T-cell (primary cell): ENCODE data around the gene TOP2A. TPM values are rescaled to one million over a fixed set of nuclear protein-coding genes. Genes with fewer than 3 reads are reported as not detected.

Source experiments
- ATAC-seq, 4 experiments: fragments of 200-7000 bp in 3 of 4; fragments of 150-1000 bp in 1 of 4; cut with Tn5 transposase; replicated peaks in 1 of 4; 1 replicate in 3 of 4; 2 replicates in 1 of 4; pipeline ENCODE4 v1.10.0; 2021; ENCODE audit warnings: moderate library complexity in 3 of 4, mild to moderate bottlenecking in 2 of 4, moderate number of reproducible peaks in 1 of 4
- CTCF ChIA-PET, 2 donors: fragments of 300-600 bp; sonication (Branson Sonifier 250); formaldehyde crosslinking; loops; one replicate each; lab custom pipeline; 2022; ENCODE audit warnings: antibody characterized with exemption in 2 of 2; lab: Charles Lee
- POLR2A ChIA-PET, 2 donors: fragments of 300-600 bp; sonication (Branson Sonifier 250); formaldehyde crosslinking; loops; one replicate each; lab custom pipeline; 2022; ENCODE audit warnings: antibody characterized with exemption in 2 of 2; lab: Charles Lee
- DNase-seq, 35 experiments: peaks; one replicate each; pipeline versions ENCODE4 v3.0.0 to v3.0.0-alpha.2; 2013 to 2023
- H3K27ac ChIP-seq: one replicate; pipeline ENCODE4 v1.5.1; 2013; ENCODE audit warnings: low read length
- H3K27me3 ChIP-seq, 2 experiments: replicated peaks in 1 of 2; 1 replicate in 1 of 2; 2 replicates in 1 of 2; pipeline versions ENCODE4 v1.6.1 to v1.7.0; 2013; ENCODE audit warnings: low read length in 1 of 2, mixed read lengths in 1 of 2; ENCODE audit not compliant: control insufficient read depth in 2 of 2, insufficient read depth in 2 of 2; ENCODE audit errors: extremely low read depth in 1 of 2
- H3K36me3 ChIP-seq, 2 donors: 1 replicate in 1 of 2; 2 replicates in 1 of 2; pipeline versions ENCODE4 v1.6.1 to v1.7.0; 2013; ENCODE audit warnings: low read length in 1 of 2; ENCODE audit not compliant: control insufficient read depth in 2 of 2, insufficient read depth in 1 of 2; ENCODE audit errors: extremely low read depth in 1 of 2
- H3K4me1 ChIP-seq, 2 experiments: 1 replicate in 1 of 2; 2 replicates in 1 of 2; pipeline versions ENCODE4 v1.6.1 to v1.7.0; 2013; ENCODE audit warnings: low read length in 2 of 2, mixed read lengths in 1 of 2; ENCODE audit not compliant: insufficient read depth in 2 of 2, control insufficient read depth in 1 of 2; ENCODE audit errors: extremely low read depth in 1 of 2
- H3K4me3 ChIP-seq, 2 donors: 1 replicate in 1 of 2; 2 replicates in 1 of 2; pipeline versions ENCODE4 v1.5.1 to v1.7.0; 2013; ENCODE audit warnings: mild to moderate bottlenecking in 2 of 2, low read length in 1 of 2, moderate library complexity in 1 of 2; ENCODE audit not compliant: control insufficient read depth in 1 of 2; ENCODE audit errors: extremely low read depth in 1 of 2
- H3K9me3 ChIP-seq: 2 replicates; pipeline ENCODE4 v1.7.0; 2013
- H3K27ac Mint-ChIP-seq, 2 donors: one replicate each; pipeline ENCODE4 v1.8.0; 2020 to 2021; ENCODE audit warnings: mild to moderate bottlenecking in 2 of 2, mixed read lengths in 2 of 2
- H3K27me3 Mint-ChIP-seq, 2 donors: one replicate each; pipeline ENCODE4 v1.8.0; 2021 to 2022; ENCODE audit warnings: mixed read lengths in 2 of 2
- H3K36me3 Mint-ChIP-seq: one replicate; pipeline ENCODE4 v1.8.0; 2021; ENCODE audit warnings: mixed read lengths
- H3K4me1 Mint-ChIP-seq, 3 donors: one replicate each; pipeline ENCODE4 v1.8.0; 2020 to 2022; ENCODE audit warnings: mixed read lengths in 3 of 3, mild to moderate bottlenecking in 1 of 3
- H3K4me3 Mint-ChIP-seq, 3 donors: one replicate each; pipeline ENCODE4 v1.8.0; 2020 to 2022; ENCODE audit warnings: mild to moderate bottlenecking in 3 of 3, mixed read lengths in 3 of 3, moderate library complexity in 3 of 3
- H3K9me3 Mint-ChIP-seq, 3 donors: one replicate each; pipeline ENCODE4 v1.8.0; 2020 to 2022; ENCODE audit warnings: mixed read lengths in 3 of 3
- WGBS: methylation state at CpG from one replicate; pipeline ENCODE4 v1.1.5; 2013; ENCODE audit warnings: missing lambda C conversion rate; ENCODE audit not compliant: insufficient coverage; 5-methylcytosine and 5-hydroxymethylcytosine counted together
- total RNA-seq, 35 experiments: library from RNA in 6 of 35; stranded (reverse) in 6 of 35; fragments of 120-200 nt in 1 of 35; gene quantifications; one replicate each; pipeline versions ENCODE4 v1.2.1 to v1.2.4 and lab custom pipeline; 2013 to 2026

The TOP2A gene
- total RNA-seq, 5 donors from 2014 or later (not counting 1 experiment from before 2014, with no cell fraction given), result 2.3 to 4.2 (median 2.7) TPM

- POLR2A ChIA-PET, result interaction anchor here (0.6 kb wide), 3 partner anchors 25 to 1839 kb away, joined by 3 to 4 read pairs (median 3); no protein-coding TSS in a partner anchor
- Histone ChIP-seq H3K27ac (no peak overlapping the region), H3K36me3 (no peaks in the 10 kb centered on the region), H3K4me3 (no peak overlapping the region), H3K27me3 (no peaks in the 10 kb centered on the region), H3K9me3 (no peaks in the 10 kb centered on the region), H3K4me1 (no peaks in the 10 kb centered on the region)
- DNase-seq (no peak), ATAC-seq (no peak)
- Mint-ChIP-seq H3K4me3 (no peak overlapping the region), H3K27ac (no peak overlapping the region), H3K27me3 (no peaks in the 10 kb centered on the region), H3K4me1 (no peaks in the 10 kb centered on the region), H3K9me3 (no peaks in the 10 kb centered on the region), H3K36me3 (peaks cover 4% of the 10 kb centered on the region)
- 98% methylated on average over 4 of the region's 8 CpGs for WGBS
- CTCF ChIA-PET, result interaction anchor here in 1 of 2 donors (0.5 kb wide), 1 partner anchor 1379 kb away, joined by 6 read pairs; no protein-coding TSS in a partner anchor
Observed at GRCh38 chr17:40459636-40460603, 42.2 kb upstream of the TOP2A start.

GRCh38 chr17:40458851-40459482 is 41.3 kb upstream of the TOP2A start:
- peaks cover 4% of the 10 kb centered on the region for H3K36me3 Mint-ChIP-seq
- H3K36me3 ChIP-seq, result no peaks in the 10 kb centered on the region
- 92% methylated on average over 11 of the region's 12 CpGs for WGBS
- no peaks in the 10 kb centered on the region for H3K9me3 ChIP-seq
- H3K9me3 Mint-ChIP-seq, result no peaks in the 10 kb centered on the region
- no peak overlapping the region for H3K4me3 Mint-ChIP-seq
- no peak overlapping the region for H3K4me3 ChIP-seq
- H3K27ac ChIP-seq, result no peak overlapping the region
- ATAC-seq (no peak), DNase-seq (no peak)
- ChIA-PET POLR2A (interaction anchor here in 1 of 2 donors (0.6 kb wide), 1 partner anchor 24 kb away, joined by 3 read pairs; no protein-coding TSS in a partner anchor), CTCF (no interaction called here)
- H3K27me3 Mint-ChIP-seq, result no peaks in the 10 kb centered on the region
- no peaks in the 10 kb centered on the region for H3K4me1 ChIP-seq
- peaks cover 0 to 3% of the 10 kb centered on the region in 2 experiments for H3K27me3 ChIP-seq
- no peaks in the 10 kb centered on the region for H3K4me1 Mint-ChIP-seq
- no peak overlapping the region for H3K27ac Mint-ChIP-seq

- Mint-ChIP-seq H3K27me3 (no peaks in the 10 kb centered on the region), H3K36me3 (peaks cover 4% of the 10 kb centered on the region), H3K4me3 (no peak overlapping the region), H3K4me1 (no peaks in the 10 kb centered on the region), H3K9me3 (no peaks in the 10 kb centered on the region), H3K27ac (no peak overlapping the region)
- Histone ChIP-seq H3K9me3 (no peaks in the 10 kb centered on the region), H3K27ac (no peak overlapping the region), H3K4me3 (no peak overlapping the region), H3K36me3 (peaks cover 0 to 4% of the 10 kb centered on the region in 2 donors), H3K4me1 (no peaks in the 10 kb centered on the region), H3K27me3 (peaks cover 0 to 6% of the 10 kb centered on the region in 2 experiments)
- WGBS, result 93% methylated on average over 11 of the region's 16 CpGs
- POLR2A ChIA-PET, result no interaction called here
- DNase-seq (no peak), ATAC-seq (no peak)
- CTCF ChIA-PET, result no interaction called here
Observed at GRCh38 chr17:40457964-40458791, 40.5 kb upstream of the TOP2A start.

- CTCF ChIA-PET, result no interaction called here
- WGBS, result 92% methylated on average over 2 of the region's 3 CpGs
Observed at GRCh38 chr17:40457369-40457768, 39.7 kb upstream of the TOP2A start.

GRCh38 chr17:40456396-40456951 is 38.8 kb upstream of the TOP2A start:
- H3K27me3 Mint-ChIP-seq, result peaks cover 0 to 3% of the 10 kb centered on the region in 2 donors
- H3K9me3 Mint-ChIP-seq, result no peaks in the 10 kb centered on the region
- ATAC-seq (no peak), DNase-seq (no peak)
- Histone ChIP-seq H3K27me3 (peaks cover 0 to 7% of the 10 kb centered on the region in 2 experiments), H3K36me3 (peaks cover 0 to 4% of the 10 kb centered on the region in 2 donors), H3K4me3 (no peak overlapping the region), H3K27ac (no peak overlapping the region), H3K9me3 (no peaks in the 10 kb centered on the region), H3K4me1 (no peaks in the 10 kb centered on the region)
- 94% methylated on average over 13 of the region's 16 CpGs for WGBS
- ChIA-PET CTCF (interaction anchor here (0.6 to 1.0 kb wide), 3 partner anchors 8 to 189 kb away, joined by 3 to 5 read pairs (median 3); no protein-coding TSS in a partner anchor), POLR2A (no interaction called here)
- H3K4me1 Mint-ChIP-seq, result no peaks in the 10 kb centered on the region
- H3K36me3 Mint-ChIP-seq, result peaks cover 4% of the 10 kb centered on the region
- H3K27ac Mint-ChIP-seq, result no peak overlapping the region
- no peak overlapping the region for H3K4me3 Mint-ChIP-seq

More at GRCh38 chr17:40457369-40457768, 39.7 kb upstream of the TOP2A start:
- Histone ChIP-seq H3K27me3 (peaks cover 0 to 6% of the 10 kb centered on the region in 2 experiments), H3K4me3 (no peak overlapping the region), H3K4me1 (no peaks in the 10 kb centered on the region), H3K27ac (no peak overlapping the region), H3K36me3 (peaks cover 0 to 4% of the 10 kb centered on the region in 2 donors), H3K9me3 (no peaks in the 10 kb centered on the region)
- Mint-ChIP-seq H3K4me1 (no peaks in the 10 kb centered on the region), H3K36me3 (peaks cover 4% of the 10 kb centered on the region), H3K27me3 (peaks cover 0 to under 1% of the 10 kb centered on the region in 2 donors), H3K4me3 (no peak overlapping the region), H3K27ac (no peak overlapping the region), H3K9me3 (no peaks in the 10 kb centered on the region)
- ATAC-seq (no peak), DNase-seq (no peak)
- POLR2A ChIA-PET, result no interaction called here
